K562 (cell line): Measurements from ENCODE around the gene TGM1. TPM values are rescaled to one million over a fixed set of nuclear protein-coding genes. Genes with fewer than 3 reads are reported as not detected.
A peak's percentile ranks its signal among the peaks of the same experiment; 100 is the strongest.

Source experiments
- ATAC-seq: fragments of 200-7000 bp; cut with Tn5 transposase; 3 replicates; pipeline ENCODE4 v1.9.1; 2020; ENCODE audit warnings: moderate library complexity
- BruUV-seq: library from RNA; stranded (reverse); fragments of 400-500 nt; replicated peaks from 2 replicates; lab custom pipeline; 2021; lab: Mats Ljungman, UMichigan
- CTCF ChIA-PET: fragments of 300-600 bp; formaldehyde crosslinking; extraction: SDS; loops from one replicate; lab custom pipeline; 2021; ENCODE audit warnings: low intra/inter-chr PET ratio; lab: Yijun Ruan, JAX
- POLR2A ChIA-PET: fragments of 300-600, 350-650 bp; sonication (Branson Sonifier 250); formaldehyde crosslinking; extraction: SDS; loops from one replicate; lab custom pipeline; 2021; ENCODE audit warnings: antibody characterized with exemption, inconsistent platforms; lab: Yijun Ruan, JAX
- DNase-seq, 4 experiments: peaks; one replicate each; pipeline versions ENCODE4 v3.0.0 to v3.0.0-alpha.2; 2011 to 2018; ENCODE audit warnings: low spot score in 3 of 4, mixed read lengths in 3 of 4; ENCODE audit errors: extremely low read depth in 1 of 4
- FAIRE-seq: peaks from 2 replicates; lab custom pipeline; 2011; peaks lifted over from hg19 to GRCh38; lab: Jason Lieb, UNC
- H2AFZ ChIP-seq: 2 replicates; pipeline ENCODE4 v1.6.0; 2011; ENCODE audit warnings: low read depth, low read length, control low read depth, inconsistent platforms
- H3K27ac ChIP-seq: fragments of 200-600 bp; 3 replicates; pipeline ENCODE4 v1.8.0; 2011; ENCODE audit warnings: low read depth, mild to moderate bottlenecking, control low read depth, inconsistent platforms, low read length, moderate library complexity, mixed read lengths; ENCODE audit errors: extremely low read depth
- H3K27me3 ChIP-seq, 2 experiments: fragments of 300-600 bp in 1 of 2; 2 replicates in 1 of 2; 3 replicates in 1 of 2; pipeline versions ENCODE4 v1.6.0 to v1.8.0; 2011; ENCODE audit warnings: inconsistent platforms in 2 of 2, low read length in 2 of 2, mild to moderate bottlenecking in 1 of 2, mixed read lengths in 1 of 2, moderate library complexity in 1 of 2; ENCODE audit not compliant: control insufficient read depth in 2 of 2, insufficient read depth in 2 of 2
- H3K36me3 ChIP-seq: fragments of 300-600 bp; 3 replicates; pipeline ENCODE4 v1.8.0; 2011; ENCODE audit warnings: mild to moderate bottlenecking, low read length, inconsistent platforms; ENCODE audit not compliant: control insufficient read depth, insufficient read depth
- H3K4me1 ChIP-seq, 2 experiments: fragments of 200-600 bp in 1 of 2; replicated peaks in 1 of 2; 2 replicates in 1 of 2; 3 replicates in 1 of 2; pipeline versions ENCODE4 v1.5.1 to v1.8.0; 2011; ENCODE audit warnings: inconsistent platforms in 2 of 2, low read length in 2 of 2, mild to moderate bottlenecking in 1 of 2, mixed read lengths in 1 of 2, moderate library complexity in 1 of 2; ENCODE audit not compliant: control insufficient read depth in 2 of 2, insufficient read depth in 2 of 2
- H3K4me2 ChIP-seq: 2 replicates; pipeline ENCODE4 v1.6.1; 2011; ENCODE audit warnings: low read length, control low read depth, inconsistent platforms, mixed read lengths; ENCODE audit not compliant: insufficient read depth
- H3K4me3 ChIP-seq: fragments of 200-600 bp; sonication (generic), shearing (Covaris generic); 2 replicates; pipeline ENCODE4 v1.5.1; 2016; ENCODE audit warnings: control low read depth, inconsistent platforms
- H3K79me2 ChIP-seq: fragments of 200-600 bp; 3 replicates; pipeline ENCODE4 v1.8.0; 2011; ENCODE audit warnings: low read length, inconsistent platforms; ENCODE audit not compliant: control insufficient read depth, insufficient read depth
- H3K9ac ChIP-seq, 2 experiments: 2 replicates each; pipeline versions ENCODE4 v1.6.0 to v1.6.1; 2011; ENCODE audit warnings: low read depth in 2 of 2, low read length in 2 of 2, control low read depth in 1 of 2, inconsistent platforms in 1 of 2, mild to moderate bottlenecking in 1 of 2, mixed read lengths in 1 of 2; ENCODE audit not compliant: insufficient read depth in 1 of 2
- H3K9me1 ChIP-seq: one replicate; pipeline ENCODE4 v1.6.0; 2011; ENCODE audit warnings: inconsistent platforms, mild to moderate bottlenecking, low read length, moderate library complexity; ENCODE audit not compliant: control insufficient read depth, insufficient read depth
- H3K9me3 ChIP-seq: replicated peaks from 2 replicates; pipeline ENCODE4 v1.5.1; 2011; ENCODE audit warnings: low read depth, low read length, inconsistent platforms; ENCODE audit not compliant: control insufficient read depth, insufficient read depth
- H4K20me1 ChIP-seq: replicated peaks from 2 replicates; pipeline ENCODE4 v1.6.1; 2011; ENCODE audit warnings: low read length, inconsistent platforms, mixed read lengths; ENCODE audit not compliant: control insufficient read depth, insufficient read depth
- DPF2 ChIP-seq: fragments of 450-650 bp; IDR thresholded peaks from 2 replicates; pipeline ENCODE4 v1.6.1; 2016
- ZNF197 ChIP-seq: fragments of 200-800 bp; sonication (Bioruptor generic); IDR thresholded peaks from 2 replicates; pipeline ENCODE4 v1.6.1; 2016; ENCODE audit warnings: low read depth, missing genetic modification characterization, missing compliant biosample characterization
- WGBS: fragments of 100-300 bp; shearing (Covaris generic); methylation state at CpG from one replicate; pipeline ENCODE4 v1.1.6; 2016; ENCODE audit warnings: low coverage, mixed read lengths; ENCODE audit not compliant: insufficient coverage; ENCODE audit errors: missing lambda C conversion rate; 5-methylcytosine and 5-hydroxymethylcytosine counted together
- in situ Hi-C: fragments of 300-500 bp; cut with MboI; formaldehyde crosslinking; loops from 4 replicates; pipeline ENCODE4 v1.15.0; 2018; ENCODE audit warnings: inconsistent platforms, mixed read lengths
- intact Hi-C: fragments of 100-400 bp; cut with micrococcal nuclease; formaldehyde crosslinking; loops from 2 replicates; pipeline ENCODE4 v1.14.2; 2022
- polyA plus RNA-seq, 8 experiments: library from polyadenylated mRNA; depleted of rRNA in 4 of 8; stranded (reverse) in 5 of 8; unstranded in 3 of 8; fragments of >200 nt; fragmentation: Nextera tagmentation in 2 of 8; fragmentation: Illumina TruSeq in 1 of 8; extraction: Ambion mirVana in 2 of 8; extraction: Trizol in 1 of 8; gene quantifications; 2 replicates each; pipeline versions ENCODE4 v1.2.1 to v1.2.3, GENCODE V29; 2011 to 2014; ENCODE audit warnings: inconsistent platforms in 1 of 8, missing spikeins in 1 of 8
- total RNA-seq, 7 experiments: library from RNA; depleted of rRNA in 6 of 7; stranded (reverse); fragments of >200 nt in 6 of 7; fragmentation: Illumina TruSeq in 2 of 7; extraction: Trizol in 2 of 7; gene quantifications; 2 replicates each; pipeline versions ENCODE4 v1.2.1 to v1.2.3, GENCODE V29; 2011 to 2021; ENCODE audit warnings: low replicate concordance in 1 of 7
- TF ChIP-seq, protein P1 (sequence below): fragments of 250-450 bp; sonication (Bioruptor Pico); IDR thresholded peaks from 2 replicates; pipeline ENCODE4 v1.5.1; 2021; ENCODE audit warnings: mild to moderate bottlenecking

The TGM1 gene
- total and polyA plus RNA-seq, 9 of the 15 experiments (the other 6 are each of a cell fraction or from before 2014, with no cell fraction given): 0.13 to 4.4 (median 0.88) TPM

DNA sequence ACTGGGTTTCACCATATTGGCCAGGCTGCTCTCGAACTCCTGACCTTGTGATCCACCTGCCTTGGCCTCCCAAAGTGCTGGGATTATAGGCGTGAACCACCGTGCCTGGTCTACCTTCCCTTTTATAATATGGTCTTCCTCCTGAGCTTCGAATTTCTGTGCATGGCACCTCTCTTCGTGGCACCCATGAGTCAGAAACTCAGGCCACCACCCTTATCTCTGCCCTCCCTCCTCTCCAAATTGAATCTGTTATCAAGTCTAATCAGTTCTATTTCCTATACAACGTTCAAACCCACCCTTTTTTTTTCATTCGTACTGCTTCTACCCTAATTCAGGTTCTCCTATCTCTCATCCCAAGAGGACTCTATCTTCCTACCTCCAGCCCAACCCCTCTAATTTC lies 15.6 kb downstream of the TGM1 start:
- CTCF ChIA-PET: interaction anchor here (0.7 kb wide), 1 partner anchor 144 kb away, joined by 4 read pairs; no protein-coding TSS in a partner anchor

More for the DNA sequence above, 15.6 kb downstream of the TGM1 start:
- WGBS: 14% methylated on average over 5 of the region's 7 CpGs
- no TSS peak for BruUV-seq
- POLR2A ChIA-PET: interaction anchor here (0.8 to 1.1 kb wide), 2 partner anchors 10 to 16 kb away, joined by 4 to 5 read pairs; no protein-coding TSS in a partner anchor
- DNase-seq: no peak
- Histone ChIP-seq H3K4me2 (no peak overlapping the region), H3K27me3 (no peaks in the 10 kb centered on the region), H3K79me2 (no peaks in the 10 kb centered on the region), H3K36me3 (no peaks in the 10 kb centered on the region; the same call in 2 of the 3 replicates), H3K9ac (no peak overlapping the region), H3K9me1 (no peaks in the 10 kb centered on the region), H3K4me3 (no peak overlapping the region), H3K27ac (no peak overlapping the region), H3K9me3 (no peaks in the 10 kb centered on the region), H2AFZ (no peak overlapping the region), H3K4me1 (peaks cover 4 to 9% of the 10 kb centered on the region in 2 experiments; a peak in 4 of 5 replicates), H4K20me1 (no peaks in the 10 kb centered on the region)
- no peak for FAIRE-seq
- no peak for ATAC-seq
- intact Hi-C loops (no loop called here), in situ Hi-C loops (loop anchor here (10.0 kb wide), 1 partner anchor 187 kb away; no protein-coding TSS in a partner anchor)
- TF ChIP-seq, protein P1, sequence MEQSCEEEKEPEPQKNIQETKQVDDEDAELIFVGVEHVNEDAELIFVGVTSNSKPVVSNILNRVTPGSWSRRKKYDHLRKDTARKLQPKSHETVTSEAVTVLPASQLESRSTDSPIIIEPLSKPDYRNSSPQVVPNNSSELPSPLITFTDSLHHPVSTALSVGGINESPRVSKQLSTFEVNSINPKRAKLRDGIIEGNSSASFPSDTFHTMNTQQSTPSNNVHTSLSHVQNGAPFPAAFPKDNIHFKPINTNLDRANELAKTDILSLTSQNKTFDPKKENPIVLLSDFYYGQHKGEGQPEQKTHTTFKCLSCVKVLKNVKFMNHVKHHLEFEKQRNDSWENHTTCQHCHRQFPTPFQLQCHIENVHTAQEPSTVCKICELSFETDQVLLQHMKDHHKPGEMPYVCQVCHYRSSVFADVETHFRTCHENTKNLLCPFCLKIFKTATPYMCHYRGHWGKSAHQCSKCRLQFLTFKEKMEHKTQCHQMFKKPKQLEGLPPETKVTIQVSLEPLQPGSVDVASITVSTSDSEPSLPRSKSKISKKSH (CRISPR knock-in tag): no peak
- TF ChIP-seq DPF2 (0 out of 2 replicates have a peak, but pooled peaks have one; percentile 20), ZNF197 (no peak)
